GM18861 (cell line): ENCODE data around the gene TMEM18.
"Not testable (repeated sequence)": the region's sequence is repeated elsewhere in the genome, so short reads cannot be mapped to it uniquely, and the experiment has no call there.

Experiments
- ATAC-seq: cut with Tn5 transposase; IDR thresholded peaks from one replicate; pipeline ENCODE4 v1.9.1; 2021; ENCODE audit not compliant: unreplicated experiment

TMEM18 gene

DNA sequence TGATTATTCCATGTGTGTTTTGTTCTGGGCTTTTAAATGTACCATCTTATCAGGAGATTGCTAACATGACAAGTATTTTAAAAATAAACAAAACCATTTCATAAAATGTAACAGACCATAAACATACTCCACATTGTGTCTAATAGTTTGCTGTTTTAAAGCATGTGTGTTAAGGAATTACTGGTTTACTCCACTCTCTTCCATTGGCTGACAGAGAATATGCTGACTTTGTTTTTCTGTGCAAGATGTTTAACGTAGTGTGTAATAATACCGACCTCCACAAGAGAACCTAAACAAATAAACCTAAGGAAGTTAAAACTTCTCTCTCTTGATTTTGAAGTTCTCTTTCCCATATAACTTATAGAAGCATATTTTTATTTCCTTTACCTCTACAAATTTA lies 17.0 kb upstream of the TMEM18 start:
- ATAC-seq = no peak

DNA sequence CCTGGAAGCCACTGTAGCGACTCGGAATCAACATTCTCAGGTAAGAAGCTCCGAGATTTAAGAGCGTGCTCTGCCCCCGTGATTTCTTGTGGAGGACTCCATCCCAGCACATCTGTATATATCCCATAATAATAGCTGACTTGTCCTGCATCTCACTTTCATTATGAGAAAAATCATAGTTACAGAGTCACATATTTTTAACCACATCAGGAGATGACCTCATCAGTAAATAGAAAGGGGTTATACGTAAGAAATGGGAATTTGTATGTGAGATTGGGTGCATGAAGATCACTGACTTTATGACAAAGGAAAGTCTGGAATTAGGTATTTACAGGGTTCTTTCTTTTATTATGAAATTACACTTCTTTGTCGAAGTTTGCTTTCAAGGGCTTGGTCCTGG lies 16.4 kb upstream of the TMEM18 start:
- no peak for ATAC-seq

DNA sequence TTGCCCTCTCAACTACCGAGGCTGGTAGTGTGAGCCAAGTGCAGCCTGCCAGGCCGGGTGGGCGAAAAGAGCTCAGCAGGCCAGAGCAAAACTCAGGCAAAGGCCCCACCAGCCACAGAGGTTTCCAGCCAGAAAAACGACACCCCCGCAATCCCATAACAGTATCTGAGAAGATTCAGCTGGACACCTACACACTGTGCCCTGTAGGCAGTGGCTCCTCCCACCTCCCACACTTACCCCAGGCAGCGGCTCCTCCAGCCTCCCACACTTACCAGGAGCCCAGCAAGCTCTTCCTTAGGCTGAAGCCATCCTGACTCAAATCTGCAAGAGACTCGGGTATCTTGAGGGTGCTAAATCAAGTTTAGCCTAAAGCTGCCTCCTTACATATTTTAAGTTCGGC lies 15.6 kb upstream of the TMEM18 start:
- ATAC-seq = no peak

DNA sequence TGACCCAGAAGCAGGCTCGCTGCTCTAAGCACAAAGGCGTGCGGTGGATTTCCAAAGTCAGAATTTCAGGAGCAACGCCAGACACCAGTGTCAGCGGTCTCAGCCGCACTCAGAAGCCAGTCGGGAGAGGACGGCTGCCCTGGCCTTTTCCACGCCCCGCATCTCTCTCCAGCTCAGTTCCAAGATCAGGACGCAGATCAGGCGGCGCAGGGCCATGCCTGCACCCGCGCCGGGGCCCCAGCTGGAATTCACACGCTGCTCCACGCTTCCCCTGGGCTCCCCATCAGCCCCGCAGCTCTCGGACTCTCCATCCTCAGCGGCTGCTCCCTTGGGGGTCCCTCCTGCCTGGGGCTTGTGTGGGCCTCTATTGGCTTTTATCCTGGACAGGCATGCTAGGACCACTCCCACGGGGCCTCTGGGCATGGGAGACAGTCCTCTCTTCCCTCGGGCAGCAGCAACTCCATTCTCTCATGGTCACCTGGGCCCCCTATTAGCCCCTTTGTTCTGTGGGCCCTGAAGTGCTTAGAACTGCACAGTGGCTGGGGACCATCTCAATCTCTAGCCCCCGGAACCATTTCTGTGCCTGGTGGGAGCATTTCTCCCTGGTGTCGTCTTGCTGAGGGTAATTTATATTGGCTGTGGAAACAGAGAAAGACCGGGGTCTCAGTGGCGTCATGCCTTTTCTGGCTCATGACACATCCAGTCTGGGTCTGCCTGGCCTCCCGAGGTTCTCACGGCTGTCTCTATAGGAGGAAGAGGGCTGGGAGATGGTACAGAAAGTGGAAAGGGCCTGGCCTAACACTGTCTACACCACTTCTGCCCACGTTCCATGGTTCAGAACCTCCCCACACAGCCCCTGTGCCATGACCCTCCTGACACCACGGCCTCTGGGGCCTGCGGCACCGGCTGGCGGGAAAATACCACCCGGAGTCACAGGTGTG lies 14.9 kb upstream of the TMEM18 start:
- no peak for ATAC-seq

DNA sequence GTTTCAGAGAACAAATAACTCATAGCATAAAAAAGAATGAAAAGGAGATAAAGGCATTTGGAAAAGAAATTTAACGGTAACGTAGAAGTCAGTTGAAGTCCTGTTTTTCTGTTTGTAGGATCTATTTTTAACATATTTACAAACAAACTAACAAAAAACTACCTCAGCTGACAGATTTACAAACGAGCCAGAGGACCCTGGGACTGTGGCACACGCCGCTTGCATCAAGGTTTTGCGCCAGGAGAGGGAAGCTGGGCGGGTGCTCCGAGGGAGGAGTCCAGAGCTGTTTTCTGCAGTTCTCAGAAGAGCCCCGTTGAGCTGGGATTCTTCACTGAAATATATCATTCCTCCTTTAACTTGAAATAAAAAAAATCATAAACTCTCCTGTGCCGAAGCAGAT lies 13.6 kb upstream of the TMEM18 start:
- ATAC-seq = no peak

DNA sequence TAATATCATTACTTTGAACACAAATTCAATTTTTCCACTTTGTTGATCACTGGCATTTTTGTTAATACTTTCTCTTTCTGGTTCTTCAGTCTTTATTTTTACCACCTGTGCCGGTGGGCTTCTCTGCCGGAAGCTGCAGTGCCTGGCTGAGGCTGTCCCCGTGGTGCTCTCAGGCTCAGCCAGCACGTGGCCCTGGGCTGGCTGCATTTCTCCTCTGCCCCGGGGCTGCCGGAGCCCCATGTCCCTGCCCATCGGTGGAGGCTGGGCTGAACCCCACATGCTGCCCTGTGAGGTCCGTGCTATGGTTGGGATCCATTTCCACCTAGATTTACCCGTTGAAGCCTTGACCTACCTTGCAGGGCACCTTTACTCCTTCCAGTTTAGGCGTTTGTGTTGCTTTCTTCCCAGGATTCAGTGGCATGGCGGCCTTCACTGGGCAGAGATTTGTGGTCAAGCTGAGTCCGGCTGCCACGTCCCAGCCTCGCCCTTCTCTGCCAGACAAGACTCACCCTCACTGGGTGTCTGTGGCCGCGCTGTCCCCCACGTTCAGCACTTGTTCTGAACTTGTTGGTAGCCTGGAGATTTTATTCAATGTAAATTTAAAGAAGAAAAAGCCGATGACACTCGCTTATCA lies 12.8 kb upstream of the TMEM18 start:
- ATAC-seq = no peak

DNA sequence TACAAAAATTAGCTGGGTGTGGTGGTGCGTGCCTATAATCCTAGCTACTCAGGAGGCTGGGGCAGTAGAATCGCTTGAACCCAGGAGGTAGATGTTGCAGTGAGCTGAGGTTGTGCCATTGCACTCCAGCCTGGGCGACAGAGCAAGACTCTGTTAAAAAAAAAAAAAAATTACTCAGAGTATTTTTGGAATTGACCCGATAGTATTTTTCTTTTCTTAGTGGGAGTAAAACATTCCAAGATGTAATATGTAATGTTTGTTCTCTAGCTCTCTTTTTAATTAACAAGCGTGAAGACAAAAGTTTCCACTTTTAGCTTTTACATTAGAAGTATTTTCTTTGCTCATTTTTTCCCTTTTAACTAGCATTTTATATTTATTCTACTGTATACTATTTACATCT lies 12.0 kb upstream of the TMEM18 start:
- no peak for ATAC-seq

DNA sequence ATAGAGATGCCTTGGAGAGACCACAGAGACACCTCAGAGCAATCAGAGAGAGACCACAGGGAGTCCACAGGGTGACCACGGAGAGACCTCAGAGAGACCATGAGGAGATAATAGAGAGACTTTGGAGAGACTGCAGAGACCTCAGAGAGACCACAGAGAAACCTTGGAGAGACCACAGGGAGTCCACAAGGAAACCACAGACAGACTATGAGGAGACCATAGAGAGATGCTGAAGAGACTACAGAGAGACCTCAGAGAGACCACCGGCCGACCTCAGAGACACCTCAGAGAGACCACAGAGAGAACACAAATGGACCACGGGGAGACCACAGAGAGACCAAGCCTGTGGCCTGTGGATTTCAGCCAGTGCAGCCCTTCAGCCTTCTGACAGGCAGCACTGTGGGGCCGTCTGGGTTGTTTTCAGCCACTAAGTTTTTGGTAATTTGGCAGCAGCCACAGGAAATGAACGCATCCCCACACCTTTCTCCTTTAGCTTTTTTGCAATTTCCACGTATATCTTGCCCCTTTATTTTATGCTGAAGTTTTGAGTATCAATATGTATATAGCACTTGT lies 11.4 kb upstream of the TMEM18 start:
- no peak for ATAC-seq

DNA sequence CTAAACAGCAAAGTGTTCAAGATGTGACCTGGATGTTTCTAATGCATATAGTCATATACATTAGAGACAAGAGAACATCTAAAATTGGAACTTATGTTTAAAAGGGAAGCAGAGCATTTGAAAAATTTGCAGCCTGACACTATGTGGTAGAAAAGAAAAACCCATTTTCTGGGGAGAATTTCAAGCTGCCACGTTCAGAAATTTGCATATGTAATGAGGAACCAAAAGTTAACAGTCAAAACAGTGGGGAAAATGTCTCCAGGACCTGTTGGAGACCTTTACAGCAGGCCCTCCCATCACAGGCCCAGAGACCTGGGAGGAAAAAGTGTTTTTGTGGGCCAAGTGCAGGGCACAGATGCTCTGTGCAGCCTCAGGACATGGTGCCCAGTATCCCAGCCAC lies 8.2 kb upstream of the TMEM18 start:
- no peak for ATAC-seq

DNA sequence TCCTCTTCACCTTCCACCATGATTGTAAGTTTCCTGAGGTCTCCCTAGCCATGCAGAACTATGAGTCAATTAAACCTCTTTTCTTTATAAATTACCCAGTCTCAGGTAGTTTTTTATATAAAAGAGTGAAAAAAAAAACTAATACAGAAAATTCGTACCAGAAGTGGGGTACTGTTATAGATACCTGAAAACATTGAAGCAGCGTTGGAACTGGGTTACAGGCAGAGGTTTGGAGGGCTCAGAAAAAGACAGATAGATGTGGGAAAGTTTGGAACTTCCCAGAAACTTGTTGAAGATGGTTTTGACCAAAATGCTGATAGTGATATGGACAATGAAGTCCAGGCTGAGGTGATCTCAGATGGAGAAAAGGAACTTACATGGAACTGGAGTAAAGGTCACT lies 7.7 kb upstream of the TMEM18 start:
- not testable (repeated sequence) for ATAC-seq

DNA sequence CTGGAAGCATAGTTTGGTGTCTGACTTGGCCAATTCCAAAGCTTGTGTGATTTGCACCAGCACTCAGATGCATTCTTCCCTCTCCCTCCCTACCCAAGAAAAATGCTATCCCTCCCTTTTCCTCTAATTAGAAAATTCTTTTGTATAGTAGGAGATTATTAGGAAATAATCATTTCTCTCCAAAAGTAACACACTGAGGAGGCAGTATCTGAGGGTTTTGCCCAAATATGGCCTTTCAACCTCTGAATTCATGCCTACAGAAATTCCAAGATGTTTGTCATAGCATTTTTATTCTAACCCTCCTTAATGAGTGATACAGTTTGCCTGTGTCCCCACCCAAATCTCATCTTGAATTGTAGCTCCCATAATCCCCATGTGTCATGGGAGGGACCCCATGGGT lies 5.0 kb upstream of the TMEM18 start:
- ATAC-seq = no peak

DNA sequence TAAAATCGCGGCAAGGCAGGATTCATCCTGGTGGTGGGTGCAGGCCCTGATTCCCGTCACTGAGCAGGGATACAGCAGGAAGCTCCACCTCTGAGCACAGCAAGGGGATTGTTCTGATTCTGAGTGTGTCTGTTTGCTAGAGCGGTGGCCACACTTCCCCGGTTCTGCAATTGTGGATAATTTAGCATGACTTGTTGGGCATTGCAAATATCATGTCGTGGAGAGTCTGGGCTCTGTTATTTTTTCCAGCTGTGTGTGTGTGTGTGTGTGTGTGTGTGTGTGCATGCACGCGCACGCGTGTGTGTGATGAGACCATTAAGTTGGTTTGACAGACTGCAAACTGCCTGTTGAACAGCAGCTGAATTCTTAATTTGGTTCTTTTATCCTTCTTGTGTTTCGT lies 4.1 kb upstream of the TMEM18 start:
- ATAC-seq = no peak

DNA sequence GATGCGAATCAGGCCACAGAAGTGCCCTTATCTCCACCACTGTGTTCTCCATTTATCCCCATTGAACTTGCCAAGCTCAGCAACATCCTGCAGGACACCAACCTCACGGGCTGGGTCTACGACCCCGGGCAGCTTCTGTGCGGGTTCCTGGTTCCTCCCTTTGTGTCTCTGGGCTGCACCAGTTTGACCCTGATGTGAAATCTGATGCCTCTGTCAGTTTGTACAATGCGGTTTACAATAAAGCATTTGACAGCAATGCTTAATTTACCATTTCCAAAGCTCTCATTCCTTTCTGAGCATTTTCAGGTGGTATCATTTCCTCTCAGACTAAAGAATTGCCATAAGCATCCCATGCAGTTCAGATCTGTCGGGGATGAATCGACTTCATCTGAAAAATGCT lies 3.3 kb upstream of the TMEM18 start:
- ATAC-seq = no peak

DNA sequence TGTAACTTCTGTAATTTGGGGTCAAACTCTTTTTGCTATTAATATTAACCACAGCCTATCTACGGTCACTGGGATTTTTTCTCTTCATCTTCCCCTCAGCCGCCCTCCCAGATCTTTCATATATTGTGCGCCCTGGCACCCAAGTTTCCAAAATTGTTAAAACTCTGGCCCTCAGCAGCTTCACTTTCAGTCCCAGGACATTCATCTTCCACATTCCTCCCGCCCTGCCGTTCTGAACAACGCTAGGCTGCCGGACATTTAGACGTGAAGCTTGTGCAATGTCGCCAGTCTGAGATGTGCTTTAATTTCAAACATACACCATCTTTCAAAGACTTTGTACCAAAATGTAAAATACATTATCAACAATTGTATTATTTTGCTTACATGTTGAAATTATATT lies 1.8 kb upstream of the TMEM18 start:
- no peak for ATAC-seq

DNA sequence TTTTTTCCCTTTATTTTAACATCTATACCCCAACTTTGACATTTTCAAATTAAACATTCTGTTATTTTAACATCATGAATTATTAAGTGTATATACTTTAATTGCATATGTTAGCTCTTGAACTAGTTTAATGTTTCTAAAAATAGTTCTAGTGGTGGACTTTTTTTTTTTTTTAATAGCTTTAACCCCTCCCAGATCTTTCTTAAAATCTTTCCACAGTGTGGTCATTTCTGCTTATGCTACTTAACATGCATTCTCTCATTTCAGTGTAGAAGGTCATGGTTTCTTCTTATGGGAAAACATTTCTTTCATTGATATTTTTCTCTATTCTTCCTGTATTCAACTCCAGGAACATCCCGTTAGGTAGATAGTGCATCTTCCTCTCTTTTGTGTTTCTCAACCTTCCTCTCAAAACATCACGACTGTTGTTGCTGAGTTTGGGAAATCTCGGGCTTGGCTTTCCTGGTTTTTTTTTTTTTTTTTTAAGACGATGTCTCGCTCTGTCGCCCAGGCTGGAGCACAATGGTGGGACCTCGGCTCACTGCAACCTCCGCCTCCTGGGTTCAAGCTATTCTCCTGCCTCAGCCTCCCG lies 849 bp upstream of the TMEM18 start:
- ATAC-seq = no peak

DNA sequence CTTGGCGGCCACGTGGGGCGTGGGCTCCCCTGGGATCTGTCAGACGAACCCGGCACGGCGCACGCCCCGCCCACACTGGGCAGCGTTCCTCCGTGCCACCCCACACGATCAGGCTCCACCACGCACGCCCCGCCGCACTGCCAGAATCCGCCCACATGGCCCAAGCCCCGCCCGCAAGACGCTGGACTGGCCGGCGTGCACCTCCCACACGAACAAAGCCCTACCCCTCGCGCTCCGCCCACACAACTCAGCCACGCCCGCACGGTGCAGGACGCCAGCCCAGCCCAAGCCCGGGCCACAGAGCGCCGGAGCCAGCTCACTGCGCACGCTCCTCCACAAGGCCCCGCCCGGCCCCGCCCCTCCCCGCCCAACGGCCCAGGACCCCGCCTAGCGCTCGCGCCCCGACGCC lies 555 bp downstream of the TMEM18 start:
- peak; percentile 54 for ATAC-seq

DNA sequence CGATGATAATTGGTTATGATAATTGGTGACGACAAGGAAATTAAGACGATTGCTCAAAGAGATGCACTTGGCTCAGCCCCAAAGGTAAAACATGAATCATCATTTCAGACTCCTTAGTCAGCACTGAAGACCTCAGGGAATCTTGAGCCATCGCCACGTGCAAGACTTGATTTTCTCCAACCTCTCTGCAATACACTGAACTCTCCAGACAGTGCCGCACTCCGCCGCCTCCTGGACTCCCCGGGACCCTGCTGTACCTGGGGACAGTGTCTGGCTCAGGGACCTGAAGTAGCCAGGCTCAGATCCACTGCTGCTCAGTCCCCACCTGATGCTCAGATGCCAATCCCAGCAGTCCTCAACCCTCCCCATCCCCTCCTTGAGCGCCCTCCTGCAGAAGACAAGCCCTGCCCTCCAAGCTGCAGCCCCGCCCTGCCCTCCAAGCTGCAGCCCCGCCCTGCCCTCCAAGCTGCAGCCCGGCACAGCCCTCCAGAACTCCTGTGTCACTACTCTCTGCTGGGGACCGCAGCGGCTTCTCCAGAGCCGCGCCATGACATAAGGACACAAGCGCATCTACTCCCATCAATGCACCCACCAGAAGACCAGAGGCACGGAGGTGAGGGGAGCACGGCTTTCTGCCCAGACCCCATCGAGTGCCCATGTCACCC lies 1.1 kb downstream of the TMEM18 start:
- ATAC-seq = peak; percentile 28

DNA sequence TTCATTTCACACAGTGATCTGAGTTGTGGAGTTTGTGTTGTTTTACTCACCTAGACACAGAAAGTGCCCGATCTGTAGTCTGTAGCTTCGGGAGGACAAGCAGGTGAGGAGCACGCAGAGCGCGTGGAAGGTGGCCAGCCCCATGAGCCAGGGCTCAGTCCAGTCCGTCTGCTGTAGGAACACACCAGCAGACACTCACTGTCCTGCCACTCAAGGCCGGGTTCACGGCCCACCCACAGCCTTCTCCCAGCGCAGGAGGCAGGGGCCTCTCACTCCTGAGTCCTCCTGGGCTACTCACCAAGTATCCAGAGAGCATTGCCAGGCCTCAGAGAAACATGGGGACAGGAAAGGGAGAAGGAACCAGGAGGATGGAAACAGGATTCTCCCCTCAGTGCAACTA lies 1.7 kb downstream of the TMEM18 start:
- ATAC-seq = no peak

DNA sequence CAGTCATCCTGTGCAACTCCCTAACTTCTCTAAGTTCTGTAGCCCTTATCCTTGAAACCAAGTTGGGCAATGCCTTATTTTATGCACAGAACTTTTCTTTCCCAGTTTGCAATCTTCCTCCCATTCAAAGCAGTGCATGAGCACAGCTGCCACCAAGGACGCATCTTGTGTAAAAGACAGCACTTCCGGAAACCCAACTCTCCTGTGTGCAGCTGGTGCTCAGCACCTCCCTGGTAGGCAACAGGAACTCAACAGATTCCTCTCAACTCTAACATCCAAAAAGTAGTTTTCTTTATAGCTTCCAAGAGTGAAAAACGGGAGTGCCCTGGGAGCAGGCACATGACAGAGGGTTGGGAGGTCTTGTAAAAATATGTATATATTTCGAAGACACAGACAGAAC lies 2.2 kb downstream of the TMEM18 start:
- no peak for ATAC-seq

DNA sequence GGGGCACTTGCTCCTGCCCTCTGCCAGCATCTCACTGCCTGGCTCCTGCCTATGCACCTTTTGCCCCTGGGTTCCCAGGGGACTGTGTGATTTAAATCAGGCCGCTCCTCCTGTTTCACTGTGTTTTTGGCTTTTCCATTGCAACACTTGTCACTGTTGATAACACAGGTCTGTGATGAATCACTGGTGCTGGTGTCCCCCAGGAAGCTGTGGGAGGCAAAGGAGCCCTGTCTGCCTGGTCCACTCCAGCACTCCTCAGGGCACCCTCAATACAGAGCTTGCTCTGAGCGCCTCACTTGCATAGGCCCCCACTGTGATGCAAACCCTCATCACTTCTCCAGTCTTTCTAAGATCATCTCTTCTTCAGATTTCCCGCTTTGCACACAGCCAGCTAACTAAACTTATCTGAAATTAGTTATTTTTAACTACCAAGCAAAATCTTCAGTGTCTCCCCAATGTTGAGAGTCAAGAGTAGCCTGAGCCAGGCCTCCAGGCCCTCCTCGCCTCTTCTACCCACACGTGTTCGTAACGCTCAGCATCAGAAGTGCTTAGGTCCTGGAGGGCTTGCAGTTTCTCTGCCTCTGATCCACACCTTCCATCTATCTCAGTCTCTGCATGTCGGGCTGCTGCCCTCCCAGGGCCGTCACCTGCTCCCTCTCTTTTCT lies 2.8 kb downstream of the TMEM18 start:
- no peak for ATAC-seq
